Neural crest cell (in vitro differentiated cells): ENCODE measurements around the gene PSG4. TPM values are rescaled to one million over a fixed set of nuclear protein-coding genes. Genes with fewer than 3 reads are reported as not detected.
"Not testable (repeated sequence)": the region's sequence is repeated elsewhere in the genome, so short reads cannot be mapped to it uniquely, and the experiment has no call there.

Experiments
- DNase-seq: peaks from one replicate; pipeline ENCODE4 v3.0.0; 2021; ENCODE audit warnings: low read depth, mixed read lengths, low spot score
- H3K27ac Mint-ChIP-seq: one replicate; pipeline ENCODE4 v1.8.0; 2021; ENCODE audit warnings: mild to moderate bottlenecking, mixed read lengths; ENCODE audit not compliant: unreplicated experiment
- H3K27me3 Mint-ChIP-seq: 2 replicates; pipeline ENCODE4 v1.8.0; 2021; ENCODE audit warnings: low read depth, mild to moderate bottlenecking, mixed read lengths
- H3K36me3 Mint-ChIP-seq: 2 replicates; pipeline ENCODE4 v1.8.0; 2021; ENCODE audit warnings: low read depth, mild to moderate bottlenecking, mixed read lengths
- H3K4me1 Mint-ChIP-seq: 2 replicates; pipeline ENCODE4 v1.8.0; 2021; ENCODE audit warnings: mixed read lengths
- H3K4me3 Mint-ChIP-seq: one replicate; pipeline ENCODE4 v1.8.0; 2021; ENCODE audit warnings: mild to moderate bottlenecking, mixed read lengths
- H3K9me3 Mint-ChIP-seq: 2 replicates; pipeline ENCODE4 v1.8.0; 2021; ENCODE audit warnings: mixed read lengths
- CTCF ChIP-seq: fragments of 200-600 bp; sonication (generic); conservative IDR thresholded peaks from 2 replicates; pipeline ENCODE4 v1.5.0; 2021; ENCODE audit warnings: antibody characterized with exemption, mild to moderate bottlenecking
- long read RNA-seq: library from polyadenylated mRNA; unstranded; transcript quantifications from one replicate; pipeline ENCODE4 v2.0.0, GENCODE V29; 2020
- total RNA-seq: library from RNA; stranded (reverse); gene quantifications from 2 replicates; pipeline ENCODE4 v1.2.1, GENCODE V29; 2021

Gene PSG4
- total RNA-seq: not detected in 2 replicates
- long read RNA-seq: 0 reads

- H3K27ac Mint-ChIP-seq, H3K9me3 Mint-ChIP-seq, H3K4me1 Mint-ChIP-seq, DNase-seq, H3K4me3 Mint-ChIP-seq, H3K27me3 Mint-ChIP-seq, H3K36me3 Mint-ChIP-seq: not testable (repeated sequence)
Observed at GRCh38 chr19:43205471-43206105, at the start of gene PSG4. TSS of gene PSG4 (minus strand) at chr19:43205638. CDS start at chr19:43205536, 102 bp downstream.

- not testable (repeated sequence) for H3K9me3 Mint-ChIP-seq, DNase-seq, H3K27ac Mint-ChIP-seq
Observed at GRCh38 chr19:43251428-43251827, 46.0 kb upstream of the PSG4 start.

GRCh38 chr19:43250296-43250695 lies 44.9 kb upstream of the PSG4 start:
- not testable (repeated sequence) for H3K27me3 Mint-ChIP-seq, DNase-seq, H3K36me3 Mint-ChIP-seq, H3K9me3 Mint-ChIP-seq, H3K4me1 Mint-ChIP-seq, H3K4me3 Mint-ChIP-seq, H3K27ac Mint-ChIP-seq

More at GRCh38 chr19:43251428-43251827, 46.0 kb upstream of the PSG4 start:
- H3K27me3 Mint-ChIP-seq, H3K36me3 Mint-ChIP-seq, H3K4me1 Mint-ChIP-seq, H3K4me3 Mint-ChIP-seq: not testable (repeated sequence)

GRCh38 chr19:43248635-43249002 lies 43.2 kb upstream of the PSG4 start:
- not testable (repeated sequence) for H3K4me1 Mint-ChIP-seq, H3K9me3 Mint-ChIP-seq, H3K27ac Mint-ChIP-seq, H3K4me3 Mint-ChIP-seq, H3K36me3 Mint-ChIP-seq, H3K27me3 Mint-ChIP-seq, DNase-seq

- not testable (repeated sequence) for DNase-seq, H3K4me1 Mint-ChIP-seq, H3K9me3 Mint-ChIP-seq, H3K27me3 Mint-ChIP-seq, H3K36me3 Mint-ChIP-seq, H3K27ac Mint-ChIP-seq, H3K4me3 Mint-ChIP-seq
Observed at GRCh38 chr19:43247243-43247880, 41.9 kb upstream of the PSG4 start.

GRCh38 chr19:43245848-43246247 lies 40.4 kb upstream of the PSG4 start:
- not testable (repeated sequence) for H3K27ac Mint-ChIP-seq, H3K4me1 Mint-ChIP-seq, H3K27me3 Mint-ChIP-seq, DNase-seq, H3K4me3 Mint-ChIP-seq, H3K9me3 Mint-ChIP-seq, H3K36me3 Mint-ChIP-seq

- not testable (repeated sequence) for H3K4me1 Mint-ChIP-seq, H3K4me3 Mint-ChIP-seq, H3K36me3 Mint-ChIP-seq, H3K27me3 Mint-ChIP-seq, DNase-seq, H3K9me3 Mint-ChIP-seq, H3K27ac Mint-ChIP-seq
Observed at GRCh38 chr19:43242211-43242610, 36.8 kb upstream of the PSG4 start.

GRCh38 chr19:43238213-43238612 lies 32.8 kb upstream of the PSG4 start:
- not testable (repeated sequence) for H3K36me3 Mint-ChIP-seq, H3K4me3 Mint-ChIP-seq, H3K4me1 Mint-ChIP-seq, H3K27me3 Mint-ChIP-seq, H3K9me3 Mint-ChIP-seq, DNase-seq, H3K27ac Mint-ChIP-seq

- H3K9me3 Mint-ChIP-seq, H3K27me3 Mint-ChIP-seq, DNase-seq, H3K36me3 Mint-ChIP-seq, H3K4me3 Mint-ChIP-seq, H3K4me1 Mint-ChIP-seq, H3K27ac Mint-ChIP-seq: not testable (repeated sequence)
Observed at GRCh38 chr19:43235686-43236085, 30.2 kb upstream of the PSG4 start.

GRCh38 chr19:43229315-43229714 lies 23.9 kb upstream of the PSG4 start:
- H3K36me3 Mint-ChIP-seq: no peaks in the 10 kb centered on the region
- H3K9me3 Mint-ChIP-seq: no peaks in the 10 kb centered on the region
- H3K27me3 Mint-ChIP-seq: no peaks in the 10 kb centered on the region
- no peak overlapping the region for H3K4me3 Mint-ChIP-seq
- TF ChIP-seq CTCF: no peak
- no peak overlapping the region for H3K27ac Mint-ChIP-seq
- DNase-seq: no peak
- H3K4me1 Mint-ChIP-seq: no peaks in the 10 kb centered on the region

GRCh38 chr19:43228730-43229129 lies 23.3 kb upstream of the PSG4 start:
- not testable (repeated sequence) for H3K4me3 Mint-ChIP-seq, H3K36me3 Mint-ChIP-seq, H3K27ac Mint-ChIP-seq, H3K9me3 Mint-ChIP-seq, H3K4me1 Mint-ChIP-seq, H3K27me3 Mint-ChIP-seq
- peak; percentile 1 for DNase-seq

- not testable (repeated sequence) for H3K27me3 Mint-ChIP-seq, H3K9me3 Mint-ChIP-seq, H3K4me3 Mint-ChIP-seq, DNase-seq, H3K4me1 Mint-ChIP-seq, H3K27ac Mint-ChIP-seq, H3K36me3 Mint-ChIP-seq
Observed at GRCh38 chr19:43226986-43227385, 21.5 kb upstream of the PSG4 start.
